ENCODE data around the gene ALG2.

Gene ALG2, protein sequence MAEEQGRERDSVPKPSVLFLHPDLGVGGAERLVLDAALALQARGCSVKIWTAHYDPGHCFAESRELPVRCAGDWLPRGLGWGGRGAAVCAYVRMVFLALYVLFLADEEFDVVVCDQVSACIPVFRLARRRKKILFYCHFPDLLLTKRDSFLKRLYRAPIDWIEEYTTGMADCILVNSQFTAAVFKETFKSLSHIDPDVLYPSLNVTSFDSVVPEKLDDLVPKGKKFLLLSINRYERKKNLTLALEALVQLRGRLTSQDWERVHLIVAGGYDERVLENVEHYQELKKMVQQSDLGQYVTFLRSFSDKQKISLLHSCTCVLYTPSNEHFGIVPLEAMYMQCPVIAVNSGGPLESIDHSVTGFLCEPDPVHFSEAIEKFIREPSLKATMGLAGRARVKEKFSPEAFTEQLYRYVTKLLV

GRCh38 chr9:99221621-99222415, at the start of gene ALG2, which contains the start of gene SEC61B:
TSS of gene ALG2 (minus strand) at chr9:99221942. CDS start at chr9:99221894, 48 bp downstream.
TSS of gene SEC61B (plus strand) at chr9:99222282. CDS start at chr9:99222364, 82 bp downstream.
- FAIRE-seq = no peak

DNA sequence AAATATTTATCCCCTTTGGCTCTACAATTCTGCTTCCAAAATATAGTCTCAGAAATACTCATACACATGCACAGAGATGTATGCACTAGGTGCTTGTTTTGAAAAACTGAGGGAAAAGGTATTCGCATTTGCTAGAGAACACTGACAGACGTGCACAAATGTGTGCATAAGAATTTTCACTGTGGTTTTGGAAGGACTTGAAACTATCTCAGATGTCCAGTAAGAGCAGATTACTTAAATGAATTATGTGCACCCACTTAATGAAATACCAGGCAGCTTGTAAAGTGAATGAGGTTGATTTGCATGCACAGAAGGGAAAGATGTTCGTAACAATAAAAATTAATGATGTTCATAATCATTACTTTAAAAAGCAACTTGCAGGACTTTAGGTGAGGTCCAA, 48.7 kb upstream of the ALG2 start:
- no peak for FAIRE-seq

- FAIRE-seq = no peak
Measured at GRCh38 chr9:99269416-99269815, 47.7 kb upstream of the ALG2 start.

- no peak for FAIRE-seq
Measured at GRCh38 chr9:99266255-99267023, 44.7 kb upstream of the ALG2 start.

GRCh38 chr9:99265691-99266090, 43.9 kb upstream of the ALG2 start:
- FAIRE-seq = no peak

DNA sequence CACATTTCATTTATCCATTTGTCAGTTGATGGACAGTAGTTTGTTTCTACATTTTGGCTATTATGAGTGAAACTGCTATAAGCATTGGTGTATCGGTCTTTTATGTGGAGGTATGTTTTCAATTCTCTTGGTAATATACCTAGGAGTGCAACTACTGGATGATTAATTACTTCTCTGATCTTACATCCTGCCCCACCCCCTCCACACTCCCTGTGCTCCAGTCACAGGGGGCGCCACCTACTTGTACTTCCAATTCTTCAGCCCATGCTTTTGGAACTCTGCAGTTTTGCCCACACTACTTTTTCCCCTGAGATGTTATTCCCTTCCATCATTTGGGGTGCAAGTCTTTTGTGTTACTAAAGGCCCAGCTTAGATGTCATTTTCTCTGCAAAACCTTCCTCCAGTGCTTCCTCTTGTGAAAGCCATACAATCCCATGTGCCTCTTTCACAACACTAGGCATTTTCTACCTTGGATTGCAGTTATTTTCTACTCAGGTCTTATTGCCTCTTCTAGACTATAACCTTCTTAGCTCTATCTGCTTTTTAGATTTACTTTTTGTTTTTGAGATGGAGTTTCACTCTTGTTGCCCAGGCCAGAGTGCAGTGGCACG, 42.4 kb upstream of the ALG2 start:
- FAIRE-seq = no peak

DNA sequence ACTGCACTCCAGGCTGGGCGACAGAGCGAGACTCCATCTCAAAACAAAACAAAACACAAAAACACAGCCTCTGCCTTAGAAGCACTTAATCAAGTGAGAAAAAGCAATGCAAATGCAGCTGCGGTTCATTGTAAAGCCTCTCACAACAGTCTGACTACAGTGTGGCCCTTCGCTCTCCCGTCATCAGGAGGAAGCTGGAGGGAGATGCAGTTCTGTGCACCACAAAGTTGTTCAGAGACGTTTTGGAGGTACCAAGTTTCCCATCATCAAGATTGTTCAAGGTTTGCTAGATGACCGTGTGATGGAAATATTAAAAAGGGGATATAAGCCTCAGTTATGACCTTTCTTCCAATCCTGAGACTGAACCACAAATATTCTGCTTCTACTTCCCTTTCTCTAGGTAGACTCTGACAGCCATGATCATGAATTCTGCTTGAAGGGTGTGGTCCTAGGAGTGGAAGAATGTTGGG, 41.2 kb upstream of the ALG2 start:
- FAIRE-seq = no peak

- FAIRE-seq = no peak
Measured at GRCh38 chr9:99261923-99262322, 40.2 kb upstream of the ALG2 start.

DNA sequence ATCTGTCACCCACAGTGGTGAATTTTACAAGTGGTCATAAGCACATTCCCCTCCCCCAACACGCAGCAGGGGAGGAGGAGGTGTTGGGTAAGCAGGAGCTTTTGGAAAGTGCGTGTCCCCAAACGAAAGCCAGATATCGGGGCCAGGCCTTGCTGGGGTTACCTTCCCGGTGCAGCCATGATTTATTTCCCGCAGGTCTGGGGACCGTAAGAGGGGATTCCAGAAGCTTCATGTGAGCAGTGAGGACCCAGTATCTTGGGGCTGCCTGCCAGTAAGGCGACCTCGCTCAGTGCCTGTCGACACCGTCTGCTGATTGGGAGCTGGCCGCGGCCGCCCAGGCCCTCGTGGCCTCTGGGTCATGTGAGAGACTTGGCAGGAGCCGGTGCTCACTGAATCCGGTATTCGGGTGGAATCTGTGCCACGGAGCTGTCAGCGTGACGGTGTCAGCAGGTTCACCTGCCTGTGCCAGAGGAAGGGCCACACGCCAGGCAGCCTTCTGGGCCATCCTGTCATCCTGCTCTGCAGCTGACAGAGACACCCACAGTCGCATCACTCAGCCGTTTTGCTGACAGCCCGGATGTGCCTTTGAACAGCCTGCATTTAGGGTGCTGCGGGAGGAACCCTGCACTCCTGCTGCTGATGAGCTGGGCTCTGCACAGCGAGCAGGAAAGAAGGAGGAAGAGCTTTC, 37.6 kb upstream of the ALG2 start:
- no peak for FAIRE-seq

- FAIRE-seq = no peak
Measured at GRCh38 chr9:99257723-99258389, 36.1 kb upstream of the ALG2 start.

DNA sequence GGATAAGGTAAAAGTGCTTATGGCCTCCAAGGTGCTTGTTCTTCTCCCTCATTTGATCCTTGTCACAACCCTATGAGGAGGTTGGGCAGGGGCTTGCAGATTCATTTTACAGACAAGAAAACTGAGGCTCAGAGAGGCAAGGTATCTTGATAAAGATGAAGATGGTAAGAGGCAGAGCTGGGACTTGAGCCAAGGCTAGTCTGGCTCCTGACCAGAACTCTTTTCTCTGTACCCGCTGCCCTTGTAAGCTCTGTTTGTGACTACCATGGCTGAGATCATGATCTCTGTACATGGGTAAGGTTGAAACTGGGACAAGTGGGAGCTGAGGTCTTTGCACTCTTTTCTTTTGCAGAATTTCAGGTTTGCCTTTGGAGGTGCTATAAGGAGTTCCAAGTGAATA, 33.9 kb upstream of the ALG2 start:
- FAIRE-seq = no peak

DNA sequence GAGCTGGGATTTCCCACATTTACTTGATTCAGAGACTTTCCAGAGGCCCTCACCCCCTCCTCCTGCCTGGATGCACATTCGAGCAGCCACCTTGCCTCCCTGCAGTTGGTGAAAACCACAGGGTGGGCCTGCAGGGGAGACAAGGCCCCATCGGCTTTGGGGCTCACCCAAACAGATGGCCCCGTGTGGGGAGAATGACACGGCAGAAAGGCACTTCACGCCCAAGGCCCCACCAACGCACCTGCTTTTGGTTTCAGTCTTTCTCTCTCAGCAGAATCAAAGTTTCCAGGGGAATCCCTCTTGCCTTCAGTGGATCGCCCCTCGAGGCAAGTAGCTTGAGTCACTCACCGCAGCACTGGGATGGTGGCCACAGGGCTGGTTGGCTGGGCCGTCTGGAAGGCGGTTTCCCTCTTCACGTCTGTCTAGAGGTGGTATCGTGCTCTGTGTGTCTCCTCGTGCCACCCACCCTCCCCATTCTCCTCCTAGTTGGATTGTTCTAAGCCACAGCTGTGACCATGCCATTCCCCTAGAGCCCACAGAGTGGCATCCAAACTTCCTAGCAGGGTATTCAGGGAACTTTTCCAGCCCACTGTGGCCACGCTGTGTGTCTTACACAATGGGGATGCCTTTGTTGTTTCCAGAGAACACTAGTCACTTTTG, 32.2 kb upstream of the ALG2 start:
- FAIRE-seq = no peak

- no peak for FAIRE-seq
Measured at GRCh38 chr9:99253134-99253533, 31.4 kb upstream of the ALG2 start.

DNA sequence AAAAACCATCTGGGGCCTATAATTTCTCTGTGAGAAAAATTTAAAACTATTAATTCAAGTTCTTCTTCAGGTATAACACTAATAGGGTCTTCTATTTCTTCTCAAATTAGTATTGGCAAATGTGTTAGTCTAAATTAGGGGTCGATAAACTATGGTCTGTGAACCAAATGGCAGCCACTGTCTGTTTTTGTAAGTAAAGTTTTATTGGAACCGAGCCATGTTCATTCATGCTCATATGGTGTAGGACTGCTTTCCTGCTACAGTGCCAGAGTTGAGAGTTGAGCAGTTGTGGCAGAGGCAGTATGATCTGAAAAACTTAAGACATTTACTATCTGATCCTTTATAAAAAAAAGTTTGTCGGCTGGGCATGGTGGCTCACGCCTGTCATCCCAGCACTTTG, 29.4 kb upstream of the ALG2 start:
- no peak for FAIRE-seq

- no peak for FAIRE-seq
Measured at GRCh38 chr9:99249619-99250018, 27.9 kb upstream of the ALG2 start.

GRCh38 chr9:99244344-99245260, 22.9 kb upstream of the ALG2 start:
- no peak for FAIRE-seq

DNA sequence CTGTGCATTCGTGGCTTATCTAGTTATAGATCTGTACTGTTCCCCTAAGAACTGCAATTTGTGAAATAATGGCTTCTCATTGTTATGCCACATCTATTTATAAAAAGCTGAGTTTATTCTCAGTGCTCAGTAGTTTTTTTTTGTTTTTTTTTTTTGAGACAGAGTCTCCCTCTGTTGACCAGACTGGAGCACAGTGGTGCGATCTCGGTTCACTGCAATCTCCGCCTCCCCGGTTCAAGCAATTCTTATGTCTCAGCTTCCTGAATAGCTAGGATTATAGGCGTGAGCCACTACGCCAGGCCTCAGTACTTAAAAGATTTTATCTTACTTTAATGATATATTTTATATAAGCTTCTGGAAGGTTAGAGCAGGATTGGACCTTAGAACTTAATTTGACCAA, 19.4 kb upstream of the ALG2 start:
- FAIRE-seq = no peak

DNA sequence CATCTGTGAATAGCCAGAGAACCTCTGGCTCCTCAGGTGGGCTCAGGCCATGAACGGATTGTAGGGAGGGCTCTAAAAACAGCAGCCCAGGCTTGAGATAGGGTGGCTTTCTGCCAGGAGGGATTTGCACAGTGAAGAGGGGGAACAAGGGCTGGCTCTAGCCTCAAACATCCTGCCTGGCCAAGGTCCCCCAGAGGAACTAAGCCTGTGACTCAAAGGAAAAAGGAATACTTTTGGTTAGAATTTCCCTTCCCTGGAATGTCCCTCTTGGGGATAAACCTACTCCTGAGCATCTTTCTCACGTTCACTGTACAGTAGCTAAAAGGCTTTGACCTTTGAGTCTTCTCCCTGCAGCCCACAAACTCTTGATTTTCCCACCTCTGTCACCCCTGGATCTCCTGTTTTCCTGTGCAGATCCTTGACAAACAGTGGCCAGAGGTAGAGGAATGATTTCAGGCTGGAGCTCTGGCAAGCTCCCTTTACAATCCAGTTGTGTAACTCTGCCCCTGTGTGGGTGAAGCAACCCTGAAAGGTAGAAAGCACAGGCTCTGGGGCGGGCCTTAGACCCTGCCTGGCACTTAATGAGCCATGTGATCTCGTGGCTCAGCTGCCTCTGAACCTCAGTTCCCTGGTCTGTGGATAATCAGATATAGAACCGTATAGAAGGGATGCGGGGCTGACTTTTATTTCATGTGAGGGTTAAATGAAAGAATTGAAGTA, 17.8 kb upstream of the ALG2 start:
- no peak for FAIRE-seq

DNA sequence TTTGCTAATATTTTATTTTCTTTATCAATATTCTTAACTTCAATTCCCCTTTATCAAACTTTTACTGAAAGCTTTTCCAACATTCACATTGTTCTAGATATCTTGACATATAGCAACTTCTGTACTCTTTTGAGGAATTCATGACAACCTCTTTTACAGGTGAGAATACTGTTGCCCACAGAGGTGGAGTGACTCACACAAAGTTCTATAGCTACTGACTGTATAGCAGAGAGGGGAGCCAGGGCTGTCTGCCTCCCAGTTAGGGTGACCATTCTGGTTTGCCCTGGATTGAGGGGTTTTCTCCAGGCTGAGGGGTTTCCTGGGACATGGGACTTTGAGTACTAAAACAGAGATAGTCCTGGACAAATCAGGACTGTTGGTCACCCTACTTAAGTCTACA, 16.6 kb upstream of the ALG2 start:
- no peak for FAIRE-seq

All from TTC549 (cell line).